H1 (cell line): ENCODE data around the gene DDC.

ENCODE experiments used
- POLR2A ChIP-seq, 2 experiments: IDR thresholded peaks; 1 replicate in 1 of 2; 2 replicates in 1 of 2; pipeline ENCODE4 v1.6.1; 2011; ENCODE audit warnings: low read depth in 2 of 2, low read length in 2 of 2, mild to moderate bottlenecking in 2 of 2; ENCODE audit errors: control extremely low read depth in 1 of 2
- POU5F1 ChIP-seq: IDR thresholded peaks from 2 replicates; pipeline ENCODE4 v1.6.1; 2011; ENCODE audit warnings: low read depth, mild to moderate bottlenecking, low read length, moderate library complexity
- SP2 ChIP-seq: IDR thresholded peaks from 2 replicates; pipeline ENCODE4 v1.6.1; 2012; ENCODE audit warnings: mild to moderate bottlenecking, low read length, inconsistent platforms
- TF ChIP-seq, protein P1 (sequence below): IDR thresholded peaks from 2 replicates; pipeline ENCODE4 v1.6.1; 2012; ENCODE audit warnings: low read length, inconsistent platforms
- TF ChIP-seq, protein P2 (sequence below), 3 experiments: IDR thresholded peaks; 1 replicate in 2 of 3; 2 replicates in 1 of 3; pipeline versions ENCODE4 v1.5.1 to v1.6.1; 2011; ENCODE audit warnings: low read length in 3 of 3, mild to moderate bottlenecking in 3 of 3, inconsistent platforms in 2 of 3, low read depth in 1 of 3, moderate library complexity in 1 of 3; ENCODE audit not compliant: insufficient read depth in 1 of 3; ENCODE audit errors: control extremely low read depth in 1 of 3

DNA sequence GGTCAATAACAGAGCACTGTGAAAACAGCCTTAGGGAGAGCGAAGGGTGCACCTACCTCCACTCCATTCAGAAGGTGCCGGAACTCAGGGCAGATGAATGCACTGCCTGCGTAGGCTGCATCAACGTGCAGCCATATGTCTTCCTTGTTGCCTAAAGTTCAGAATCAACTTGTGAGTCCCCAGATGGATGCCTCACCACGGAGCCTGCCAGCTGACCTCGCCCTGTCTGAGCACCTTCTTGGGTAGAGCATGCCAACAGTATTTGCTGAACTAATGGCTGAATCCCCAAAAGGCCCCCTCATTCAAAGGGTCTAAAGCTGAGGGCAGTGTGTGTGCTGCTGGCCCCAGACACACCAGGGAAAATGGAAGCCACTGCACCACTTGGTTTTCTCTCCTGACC lies 66.1 kb downstream of the DDC start:
- TF ChIP-seq, protein P1, sequence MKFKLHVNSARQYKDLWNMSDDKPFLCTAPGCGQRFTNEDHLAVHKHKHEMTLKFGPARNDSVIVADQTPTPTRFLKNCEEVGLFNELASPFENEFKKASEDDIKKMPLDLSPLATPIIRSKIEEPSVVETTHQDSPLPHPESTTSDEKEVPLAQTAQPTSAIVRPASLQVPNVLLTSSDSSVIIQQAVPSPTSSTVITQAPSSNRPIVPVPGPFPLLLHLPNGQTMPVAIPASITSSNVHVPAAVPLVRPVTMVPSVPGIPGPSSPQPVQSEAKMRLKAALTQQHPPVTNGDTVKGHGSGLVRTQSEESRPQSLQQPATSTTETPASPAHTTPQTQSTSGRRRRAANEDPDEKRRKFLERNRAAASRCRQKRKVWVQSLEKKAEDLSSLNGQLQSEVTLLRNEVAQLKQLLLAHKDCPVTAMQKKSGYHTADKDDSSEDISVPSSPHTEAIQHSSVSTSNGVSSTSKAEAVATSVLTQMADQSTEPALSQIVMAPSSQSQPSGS = no peak
- TF ChIP-seq, protein P2, sequence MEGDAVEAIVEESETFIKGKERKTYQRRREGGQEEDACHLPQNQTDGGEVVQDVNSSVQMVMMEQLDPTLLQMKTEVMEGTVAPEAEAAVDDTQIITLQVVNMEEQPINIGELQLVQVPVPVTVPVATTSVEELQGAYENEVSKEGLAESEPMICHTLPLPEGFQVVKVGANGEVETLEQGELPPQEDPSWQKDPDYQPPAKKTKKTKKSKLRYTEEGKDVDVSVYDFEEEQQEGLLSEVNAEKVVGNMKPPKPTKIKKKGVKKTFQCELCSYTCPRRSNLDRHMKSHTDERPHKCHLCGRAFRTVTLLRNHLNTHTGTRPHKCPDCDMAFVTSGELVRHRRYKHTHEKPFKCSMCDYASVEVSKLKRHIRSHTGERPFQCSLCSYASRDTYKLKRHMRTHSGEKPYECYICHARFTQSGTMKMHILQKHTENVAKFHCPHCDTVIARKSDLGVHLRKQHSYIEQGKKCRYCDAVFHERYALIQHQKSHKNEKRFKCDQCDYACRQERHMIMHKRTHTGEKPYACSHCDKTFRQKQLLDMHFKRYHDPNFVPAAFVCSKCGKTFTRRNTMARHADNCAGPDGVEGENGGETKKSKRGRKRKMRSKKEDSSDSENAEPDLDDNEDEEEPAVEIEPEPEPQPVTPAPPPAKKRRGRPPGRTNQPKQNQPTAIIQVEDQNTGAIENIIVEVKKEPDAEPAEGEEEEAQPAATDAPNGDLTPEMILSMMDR (IDR thresholded peaks at IDR 0.05; ENCODE audit: control extremely low read depth in 1 of 3, insufficient read depth in 1 of 3, low read depth in 1 of 3, low read length in 3 of 3) = no peak
- TF ChIP-seq POU5F1 = no peak
- TF ChIP-seq POLR2A (IDR thresholded peaks at IDR 0.05; ENCODE audit: control extremely low read depth in 1 of 2, low read depth in 2 of 2, low read length in 2 of 2) = no peak
- no peak for TF ChIP-seq SP2
